ENCODE measurements around the gene RPAIN.

GRCh38 chr17:5391678-5392077 lies 28.3 kb upstream of the RPAIN start:
- no peak for TF ChIP-seq CTCF (IDR thresholded peaks at IDR 0.05)
- TF ChIP-seq POLR2A (IDR thresholded peaks at IDR 0.05) = no peak

All from ovary (tissue), 3 donors.